Measurements from ENCODE around the gene MPV17L2. TPM values are rescaled to one million over a fixed set of nuclear protein-coding genes. Genes with fewer than 3 reads are reported as not detected.

MPV17L2 gene
- total and polyA plus RNA-seq, 2 of the 4 experiments (the other 2 are of a cell fraction), result 7.2 to 19.5 TPM

DNA sequence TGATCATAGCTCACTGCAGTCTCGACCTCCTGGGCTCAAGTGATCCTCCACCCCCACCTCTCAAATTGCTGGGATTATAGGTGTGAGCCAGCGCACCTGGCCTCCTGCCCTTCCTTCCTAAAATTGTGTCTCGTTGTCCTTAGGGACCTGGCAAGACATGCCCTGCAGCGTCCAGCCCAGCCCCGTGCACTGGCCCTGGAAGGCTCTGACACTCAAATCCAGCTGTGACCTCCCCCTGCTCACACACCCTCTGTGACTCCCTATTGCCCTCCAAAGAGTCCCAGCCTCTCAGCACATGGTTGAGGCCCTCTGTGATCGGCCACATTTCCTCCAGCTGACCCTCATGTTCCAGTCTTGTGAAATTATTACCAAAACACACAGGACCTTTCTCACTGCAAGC is 4.9 kb downstream of the MPV17L2 start:
- H3K23ac ChIP-seq (ENCODE audit: low read depth, low read length), result no peak overlapping the region
- H2AK5ac ChIP-seq (ENCODE audit: low read depth, low read length), result no peak overlapping the region
- intact Hi-C loops (cut with micrococcal nuclease), result no loop called here
- no peak overlapping the region for H4K8ac ChIP-seq (ENCODE audit: low read depth in 2 of 2, low read length in 2 of 2)
- peaks cover 33% of the 10 kb centered on the region for H3K36me3 ChIP-seq (ENCODE audit: control insufficient read depth, insufficient read depth, low read length)
- no peak overlapping the region for H3K18ac ChIP-seq (ENCODE audit: low read depth, low read length)
- no peak overlapping the region for H3K14ac ChIP-seq (replicated peaks; ENCODE audit: low read depth, low read length)
- no peak overlapping the region for H2BK120ac ChIP-seq (ENCODE audit: low read depth, low read length)
- CTCF ChIA-PET, result no interaction called here
- no peak overlapping the region for H2BK20ac ChIP-seq (ENCODE audit: low read depth, low read length)
- 79% methylated on average over 2 of the region's 6 CpGs; no CpG with 5 or more reads in 1 of the 2 experiments for WGBS, 2 experiments (ENCODE audit: extremely low coverage in 2 of 2, insufficient read length in 1 of 2)
- peaks cover 8% of the 10 kb centered on the region; the same call in 1 of the 2 replicates for H3K9me1 ChIP-seq (ENCODE audit: insufficient read depth, low read length)
- no peaks in the 10 kb centered on the region for H3K9me3 ChIP-seq (ENCODE audit: control insufficient read depth, insufficient read depth, low read length)
- H3K56ac ChIP-seq (ENCODE audit: extremely low read depth, insufficient read depth, low read length), result no peak overlapping the region
- BruUV-seq (replicated peaks), result no TSS peak
- ATAC-seq (ENCODE audit: low read depth) (no peak), DNase-seq (no peak)
- H3K4ac ChIP-seq (ENCODE audit: low read depth, low read length), result no peak overlapping the region
- H2AK9ac ChIP-seq (replicated peaks; ENCODE audit: low read depth, low read length, poor library complexity), result no peak overlapping the region
- no peak overlapping the region for H2BK5ac ChIP-seq (ENCODE audit: low read depth, low read length, poor library complexity, severe bottlenecking)
- peaks cover 14% of the 10 kb centered on the region for H4K20me1 ChIP-seq (ENCODE audit: insufficient read depth, low read length)
- H4K5ac ChIP-seq (ENCODE audit: low read depth, low read length), result no peak overlapping the region
- TF ChIP-seq NFE2L2 (IDR thresholded peaks at IDR 0.05; ENCODE audit: low read depth, low read length) (no peak), CHD1 (IDR thresholded peaks at IDR 0.05; ENCODE audit: low read depth, low read length) (no peak), FOS (IDR thresholded peaks at IDR 0.05; ENCODE audit: low read depth, low read length) (no peak), POLR2A (IDR thresholded peaks at IDR 0.05; ENCODE audit: low read depth, low read length) (no peak), RCOR1 (IDR thresholded peaks at IDR 0.05; ENCODE audit: insufficient replicate concordance, low read length) (no peak), CTCF (conservative IDR thresholded peaks at IDR 0.05; ENCODE audit: low read depth, low read length) (no peak), CEBPB (IDR thresholded peaks at IDR 0.05; ENCODE audit: low read depth, low read length) (no peak)
- TF ChIP-seq, protein P1, sequence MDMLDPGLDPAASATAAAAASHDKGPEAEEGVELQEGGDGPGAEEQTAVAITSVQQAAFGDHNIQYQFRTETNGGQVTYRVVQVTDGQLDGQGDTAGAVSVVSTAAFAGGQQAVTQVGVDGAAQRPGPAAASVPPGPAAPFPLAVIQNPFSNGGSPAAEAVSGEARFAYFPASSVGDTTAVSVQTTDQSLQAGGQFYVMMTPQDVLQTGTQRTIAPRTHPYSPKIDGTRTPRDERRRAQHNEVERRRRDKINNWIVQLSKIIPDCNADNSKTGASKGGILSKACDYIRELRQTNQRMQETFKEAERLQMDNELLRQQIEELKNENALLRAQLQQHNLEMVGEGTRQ (IDR thresholded peaks at IDR 0.05; ENCODE audit: low read depth, low read length), result no peak
- POLR2A ChIA-PET (ENCODE audit: unreplicated experiment), result no interaction called here
- peaks cover 7 to 34% of the 10 kb centered on the region in 2 experiments for H3K79me1 ChIP-seq (ENCODE audit: low read depth in 1 of 2, low read length in 2 of 2)
- no peak overlapping the region for H2BK15ac ChIP-seq (ENCODE audit: low read depth, low read length)
- no peak overlapping the region for H3K4me2 ChIP-seq (ENCODE audit: low read depth, low read length)
- H3K27me3 ChIP-seq (ENCODE audit: control insufficient read depth, insufficient read depth, low read length), result no peaks in the 10 kb centered on the region
- dilution Hi-C loops (cut with HindIII; ENCODE audit: low sequenced_read_pairs, unreplicated experiment), result no loop called here
- H3K27ac ChIP-seq (ENCODE audit: insufficient read depth, low read length), result no peak overlapping the region
- in situ Hi-C loops (cut with MboI; ENCODE audit: low sequenced_read_pairs), result loop anchor here (5.0 to 10.0 kb wide), 3 partner anchors 44 to 217 kb away; partner anchors contain the start of genes LSM4 and SSBP4
- no peak overlapping the region for H2AFZ ChIP-seq (replicated peaks; ENCODE audit: low read length, poor library complexity)
- no peak overlapping the region for H3K9ac ChIP-seq (ENCODE audit: low read depth, low read length)
- H4K91ac ChIP-seq (ENCODE audit: insufficient read depth, low read depth, low read length), result no peak overlapping the region
- peaks cover 11% of the 10 kb centered on the region for H3K4me1 ChIP-seq (ENCODE audit: control insufficient read depth, insufficient read depth, low read length)
- H3K4me3 ChIP-seq (ENCODE audit: insufficient read depth, low read depth, low read length), result no peak overlapping the region

All from IMR-90 (cell line).